Ammon's horn (tissue), 1 donor: ENCODE data around the gene ANKEF1.
"Not testable (repeated sequence)": the region's sequence is repeated elsewhere in the genome, so short reads cannot be mapped to it uniquely, and the experiment has no call there.

Experiments used
- DNase-seq: peaks from one replicate; pipeline ENCODE4 v3.0.0-alpha.2; 2016; ENCODE audit warnings: low spot score

Gene ANKEF1

DNA sequence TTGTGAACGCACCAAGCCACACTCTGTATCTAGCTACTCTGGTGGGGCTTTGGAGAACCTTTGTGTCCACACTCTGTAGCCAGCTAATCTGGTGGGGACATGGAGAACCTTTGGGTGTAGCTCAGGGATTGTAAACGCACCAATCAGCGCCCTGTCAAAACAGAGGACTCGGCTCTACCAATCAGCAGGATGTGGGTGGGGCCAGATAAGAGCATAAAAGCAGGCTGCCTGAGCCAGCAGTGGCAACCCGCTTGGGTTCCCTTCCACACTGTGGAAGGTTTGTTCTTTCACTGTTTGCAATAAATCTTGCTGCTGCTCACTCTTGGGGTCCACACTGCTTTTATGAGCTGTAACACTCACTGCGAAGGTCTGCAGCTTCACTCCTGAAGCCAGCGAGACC, 2.5 kb upstream of the ANKEF1 start:
- DNase-seq = not testable (repeated sequence)

DNA sequence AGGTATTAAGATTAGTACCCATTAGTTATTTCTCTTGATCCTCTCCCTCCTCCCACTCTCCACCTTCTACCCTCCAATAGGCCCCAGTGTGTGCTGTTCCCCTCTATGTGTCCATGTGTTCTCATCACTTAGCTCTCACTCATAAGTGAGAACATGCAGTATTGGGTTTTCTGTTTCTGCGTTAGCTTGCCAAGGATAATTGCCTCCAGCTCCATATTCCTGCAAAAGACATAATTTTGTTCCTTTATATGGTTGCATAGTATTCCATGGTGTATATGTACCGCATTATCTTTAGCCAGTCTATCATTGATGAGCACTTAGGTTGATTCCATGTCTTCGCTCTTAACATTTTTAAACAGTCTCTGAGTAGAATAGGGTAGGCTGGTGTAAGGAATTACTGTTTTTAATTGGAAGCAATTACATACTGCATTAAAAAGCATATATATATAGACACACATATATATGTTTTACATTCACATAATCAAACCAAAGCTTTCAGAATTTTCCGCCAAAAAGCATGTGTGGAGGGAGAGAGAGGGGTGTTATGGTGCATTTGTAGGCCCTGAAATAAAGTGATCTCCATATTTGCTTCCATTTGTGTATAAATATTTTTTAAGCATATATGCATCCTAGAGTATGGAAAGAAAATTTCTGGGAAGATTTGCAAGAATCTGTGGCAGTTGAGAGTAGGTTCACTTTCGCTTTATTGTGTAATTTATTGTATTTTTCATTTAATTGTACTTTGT, 709 bp upstream of the ANKEF1 start:
- no peak for DNase-seq

DNA sequence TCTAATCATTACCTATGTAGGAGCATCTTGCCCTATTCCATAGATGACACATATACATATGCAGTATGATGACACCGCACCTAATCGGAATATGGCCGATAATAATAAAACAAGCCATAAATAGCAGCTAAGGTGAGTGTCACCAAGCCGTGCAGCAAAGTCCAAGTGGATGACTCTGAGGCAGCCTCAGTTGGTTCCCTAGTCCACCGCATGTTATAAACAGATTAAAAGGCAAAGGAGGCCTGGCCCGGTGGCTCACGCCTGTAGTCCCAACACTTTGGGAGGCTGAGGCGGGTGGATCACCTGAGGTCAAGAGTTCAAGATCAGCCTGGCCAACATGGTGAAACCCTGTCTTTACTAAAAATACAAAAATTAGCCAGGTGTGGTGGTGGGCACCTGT, 1.5 kb downstream of the ANKEF1 start:
- DNase-seq = not testable (repeated sequence)

DNA sequence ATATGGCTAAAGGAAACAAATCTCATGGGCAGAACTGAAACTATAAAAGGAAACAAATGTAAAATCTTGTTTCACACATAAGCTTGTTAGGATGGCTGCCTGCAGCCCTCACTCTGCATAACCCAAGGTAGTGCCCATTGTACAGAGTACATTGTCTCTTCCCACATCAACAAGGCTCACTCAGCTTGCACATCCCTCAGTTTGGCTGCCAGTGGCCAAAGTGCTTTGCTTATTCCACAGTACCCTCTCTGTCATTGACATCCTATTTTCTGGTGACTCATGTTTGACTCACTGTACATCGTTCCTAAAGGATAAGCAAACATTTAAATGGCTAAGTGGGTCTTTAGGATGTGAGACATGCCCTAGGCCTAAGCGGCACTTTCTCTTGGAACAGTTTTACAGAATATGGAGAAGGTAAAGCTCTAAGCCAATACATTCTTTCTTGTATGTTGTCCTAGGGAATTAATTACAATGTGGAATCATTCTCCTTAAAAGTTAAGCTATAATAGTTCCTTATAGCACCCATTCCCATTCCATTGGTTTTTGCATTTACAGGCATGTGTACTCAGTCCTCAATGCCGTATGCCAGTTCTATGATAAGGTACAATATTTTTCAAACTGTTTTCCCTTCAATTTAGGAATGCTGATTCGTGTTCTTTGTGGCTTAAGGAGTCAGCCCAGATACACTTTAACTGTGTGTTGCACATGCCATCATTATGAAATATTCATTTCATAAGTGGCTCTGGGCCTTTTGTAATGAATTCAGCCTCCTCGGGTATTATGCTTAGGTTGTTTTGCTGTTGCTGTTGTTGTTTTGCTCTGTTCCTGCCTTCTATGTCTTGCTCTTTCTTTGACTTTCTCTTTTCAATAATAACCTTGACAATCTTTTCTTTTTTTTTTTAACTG, 5.5 kb downstream of the ANKEF1 start:
- DNase-seq = no peak

DNA sequence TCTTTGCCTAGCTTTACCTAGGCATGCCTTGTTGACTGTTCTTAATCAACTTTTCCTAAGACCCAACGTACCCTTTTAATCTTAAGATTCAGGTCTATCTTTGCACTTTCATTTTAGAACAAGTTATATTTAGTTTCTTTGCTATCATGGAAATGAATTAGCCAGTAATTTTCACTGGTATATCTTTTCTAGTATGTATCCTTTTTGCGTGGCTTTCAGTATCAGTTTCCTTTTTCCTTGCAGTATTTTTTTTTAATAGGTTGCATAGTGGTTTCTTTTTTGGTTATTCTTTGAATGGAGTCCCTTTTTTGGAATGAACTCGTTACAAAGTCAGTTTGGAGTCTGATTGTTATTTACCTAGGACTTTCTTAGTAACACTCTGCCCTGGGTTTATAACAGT, 7.3 kb downstream of the ANKEF1 start:
- no peak for DNase-seq

DNA sequence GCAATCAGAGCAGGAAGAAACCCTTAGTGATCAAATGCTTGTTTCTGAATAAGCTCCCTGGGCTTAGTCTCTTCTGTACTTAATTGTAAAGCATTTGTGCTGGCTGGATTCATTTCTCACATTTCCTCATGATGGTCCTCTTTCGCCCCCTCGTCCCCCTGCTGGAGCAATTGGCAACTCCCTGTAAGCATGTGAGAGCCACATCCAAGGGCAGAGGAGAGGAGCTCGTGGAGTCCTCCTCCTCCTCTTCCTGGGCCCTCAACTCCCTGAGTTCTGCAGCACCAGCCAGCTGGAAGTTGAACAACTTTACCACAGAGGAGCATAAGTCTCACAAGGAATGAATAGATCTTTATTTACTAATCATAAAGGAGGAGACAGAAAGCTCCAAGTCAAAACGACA, 12.6 kb downstream of the ANKEF1 start:
- DNase-seq = no peak

DNA sequence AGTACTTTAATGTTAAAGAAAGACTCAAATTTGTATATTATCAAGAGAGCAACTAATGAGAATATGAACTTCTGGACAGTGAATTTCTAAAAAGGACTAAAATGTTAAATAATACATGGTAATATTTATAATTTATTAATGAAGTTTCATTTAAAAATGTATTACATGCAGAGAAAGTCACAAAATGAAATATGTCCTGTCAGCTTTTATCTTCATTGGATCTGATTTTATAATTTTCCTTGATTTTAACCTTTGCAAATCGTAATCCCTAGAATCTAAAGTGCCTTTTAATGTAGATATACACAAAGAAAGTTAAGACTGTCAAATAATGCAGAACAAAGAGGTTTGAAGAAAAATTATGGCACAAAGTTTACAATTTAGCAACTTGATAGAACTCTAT, 16.4 kb downstream of the ANKEF1 start:
- DNase-seq = no peak

DNA sequence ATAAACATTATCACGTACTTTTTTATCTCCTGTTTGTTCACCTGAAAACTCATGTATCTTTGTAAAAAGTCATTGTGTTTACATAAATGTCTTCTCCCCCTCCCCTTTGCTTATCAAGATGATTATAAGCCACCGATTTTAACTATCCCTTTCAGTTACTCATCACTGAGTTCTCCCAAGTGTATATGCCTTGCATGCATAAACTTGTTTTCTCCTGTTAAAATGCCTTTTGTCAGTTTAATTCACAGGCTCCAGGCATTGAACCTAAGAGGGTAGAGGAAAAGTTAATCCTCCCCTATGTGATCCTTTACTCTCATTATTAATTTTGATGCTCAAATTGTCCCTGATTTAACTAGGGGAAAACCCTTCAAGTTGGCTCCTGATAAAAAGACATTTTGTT, 24.2 kb downstream of the ANKEF1 start:
- no peak for DNase-seq

DNA sequence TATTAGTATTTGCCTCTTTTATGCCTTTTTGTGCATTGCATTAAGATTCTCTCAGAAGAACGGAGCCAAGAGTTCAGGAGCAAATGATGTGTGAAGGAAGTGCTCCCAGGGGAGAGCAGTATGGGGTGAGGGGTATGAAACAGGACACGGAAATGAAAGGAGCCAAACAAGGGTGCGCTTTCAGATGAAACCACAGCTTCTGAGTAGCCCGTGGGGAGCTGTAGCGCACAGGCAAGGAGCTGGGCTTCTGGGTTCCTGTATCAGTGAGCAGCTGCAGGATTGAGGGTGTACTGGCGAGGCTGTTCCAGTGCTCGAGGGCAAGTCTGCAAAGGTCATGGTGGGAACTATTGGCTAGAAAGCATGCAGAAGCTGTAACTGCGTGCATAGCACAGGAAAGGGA, 25.4 kb downstream of the ANKEF1 start:
- DNase-seq = no peak

DNA sequence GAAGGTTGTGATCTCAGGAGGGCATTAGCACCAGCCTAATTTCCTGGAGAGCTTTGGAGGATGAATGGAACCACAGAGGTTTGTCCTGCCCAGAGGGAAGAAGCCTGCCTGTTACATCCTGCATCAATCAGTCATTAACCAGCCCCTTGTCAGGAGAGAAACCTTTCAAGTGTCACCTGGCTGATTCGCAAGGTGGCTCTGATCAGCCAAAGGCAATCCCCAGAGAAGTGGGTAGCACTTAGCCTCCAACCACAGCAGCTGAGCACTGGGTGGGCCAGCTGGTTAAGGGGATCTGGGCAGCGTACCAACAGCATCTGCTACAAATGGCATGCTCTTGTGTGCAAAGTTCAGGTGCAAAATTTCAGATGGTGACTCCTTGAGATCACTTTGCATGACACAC, 26.9 kb downstream of the ANKEF1 start:
- no peak for DNase-seq

DNA sequence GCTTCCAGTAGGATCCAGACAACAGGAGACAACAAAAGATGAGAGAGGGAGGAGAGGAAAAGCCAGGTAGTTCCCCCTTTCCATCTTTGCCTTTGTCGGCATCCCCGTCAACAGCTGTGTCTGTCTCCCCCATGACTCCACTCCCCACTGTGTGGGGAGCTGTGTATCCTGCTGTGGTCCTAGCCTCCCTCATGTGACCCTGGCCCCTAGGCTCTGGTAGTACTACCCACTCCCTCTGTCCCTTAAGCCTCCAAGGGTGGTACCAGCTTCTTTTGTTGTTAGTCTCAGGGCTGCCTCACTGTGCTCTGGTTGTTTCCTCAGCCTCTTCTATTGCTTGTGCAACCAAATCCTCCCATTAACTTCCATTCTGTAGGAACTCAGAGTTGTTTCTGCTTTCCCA, 28.7 kb downstream of the ANKEF1 start:
- DNase-seq = no peak

DNA sequence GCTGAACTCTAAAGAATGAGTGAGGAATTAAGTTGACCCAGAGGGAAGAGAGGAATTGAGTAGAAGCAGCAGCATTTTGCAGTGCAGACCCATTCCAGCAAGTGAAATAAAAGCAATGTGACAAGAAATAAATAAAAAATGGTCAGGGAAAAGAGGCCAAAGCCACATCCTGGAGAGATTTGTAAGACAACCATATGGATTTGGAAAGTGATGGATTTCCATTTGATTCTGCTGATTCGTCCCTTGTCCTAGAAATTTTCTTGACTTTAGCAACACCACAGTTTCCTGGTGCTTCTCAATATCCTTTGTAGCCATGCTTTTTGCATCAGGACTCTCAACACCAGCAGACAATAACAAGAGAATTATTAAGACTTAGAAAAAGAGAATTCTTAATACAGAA, 29.8 kb downstream of the ANKEF1 start:
- DNase-seq = no peak

DNA sequence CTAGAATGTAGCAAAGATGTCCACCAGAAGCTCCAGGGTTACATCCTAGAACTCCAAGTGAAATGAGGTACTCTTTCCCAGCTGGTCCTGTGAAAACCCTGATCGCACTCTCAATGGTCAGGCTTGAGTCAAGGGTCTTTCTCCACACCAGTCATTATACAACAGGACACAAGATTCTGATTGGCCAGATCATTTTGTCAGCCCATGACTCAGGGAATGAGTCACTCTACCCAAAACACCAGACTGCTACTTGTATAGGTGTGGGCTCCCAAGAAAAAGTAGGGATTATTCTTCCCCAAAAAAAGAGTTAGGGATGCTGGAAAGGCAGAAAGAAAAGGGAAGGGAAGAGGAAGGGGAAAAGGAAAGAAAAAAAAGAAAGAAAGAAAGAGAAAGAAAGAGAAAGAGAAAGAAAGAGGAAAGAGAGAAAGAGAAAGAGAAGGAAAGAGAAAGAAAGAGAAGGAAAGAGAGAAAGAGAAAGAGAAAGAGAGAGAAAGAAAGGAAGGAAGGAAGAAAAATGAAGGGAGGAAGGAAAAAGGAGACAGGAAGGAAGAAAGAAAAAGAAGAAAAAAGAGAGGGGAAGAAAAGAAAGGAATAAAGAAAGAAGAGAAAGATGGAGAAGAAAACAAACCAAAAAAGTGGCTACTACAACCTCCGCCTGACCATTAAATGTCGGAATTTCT, 30.5 kb downstream of the ANKEF1 start:
- DNase-seq = no peak

DNA sequence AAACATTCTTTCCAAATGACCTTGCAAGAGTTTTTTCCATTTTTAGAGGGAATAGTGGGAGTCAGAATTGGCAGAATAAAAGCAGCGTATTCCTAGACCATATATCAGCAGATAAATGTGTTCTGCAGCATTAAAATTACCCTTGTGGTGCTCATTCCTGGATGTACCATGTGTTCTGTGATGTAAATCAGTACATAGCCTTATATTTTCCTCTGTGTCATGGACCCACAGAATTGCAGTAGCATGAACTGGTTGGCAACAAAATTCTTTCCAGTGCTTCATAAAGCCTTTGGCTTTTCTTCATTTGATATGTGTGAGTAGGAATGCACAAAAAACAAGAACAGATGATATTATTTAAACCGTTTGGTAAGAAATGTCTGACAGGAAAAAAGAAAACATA, 32.5 kb downstream of the ANKEF1 start:
- no peak for DNase-seq

DNA sequence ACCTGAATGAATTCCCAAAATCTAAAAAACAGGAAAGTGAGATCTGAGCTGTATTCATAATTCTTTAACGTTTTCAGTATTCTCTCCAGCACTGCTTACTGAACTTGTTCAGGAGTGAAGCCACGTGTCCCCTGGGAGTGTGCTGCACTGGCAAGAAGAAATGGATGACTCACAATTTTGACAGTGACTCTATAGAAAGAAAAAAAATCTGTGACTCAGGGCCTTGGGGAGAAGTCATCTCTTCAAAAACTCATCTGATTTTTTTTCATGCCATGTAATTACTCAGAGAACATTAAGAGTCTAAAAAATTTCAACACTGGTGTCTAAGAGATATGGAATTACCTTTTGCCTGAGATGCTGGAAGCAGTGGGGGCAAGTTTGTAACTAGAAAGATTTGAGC, 39.7 kb downstream of the ANKEF1 start:
- peak; percentile 47 for DNase-seq

DNA sequence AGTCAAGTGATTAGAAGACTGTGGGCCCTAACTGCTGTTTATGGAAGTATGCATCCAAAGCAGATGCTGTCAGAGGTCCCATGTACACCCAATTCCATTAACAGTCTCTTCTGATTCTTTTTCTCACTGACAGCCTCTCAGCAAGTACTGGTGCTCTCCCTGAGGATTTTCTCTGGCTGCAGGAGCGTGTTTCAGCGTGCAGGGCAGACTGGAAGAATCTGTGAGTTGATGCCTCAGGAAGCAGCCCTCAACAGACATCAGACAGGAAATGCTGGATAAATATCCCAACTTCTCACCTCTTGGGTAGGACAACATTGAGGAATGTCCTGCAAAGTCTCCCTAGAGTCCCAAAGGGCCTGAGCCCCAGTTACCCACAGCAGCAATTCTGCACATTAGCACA, 40.8 kb downstream of the ANKEF1 start:
- DNase-seq = no peak

DNA sequence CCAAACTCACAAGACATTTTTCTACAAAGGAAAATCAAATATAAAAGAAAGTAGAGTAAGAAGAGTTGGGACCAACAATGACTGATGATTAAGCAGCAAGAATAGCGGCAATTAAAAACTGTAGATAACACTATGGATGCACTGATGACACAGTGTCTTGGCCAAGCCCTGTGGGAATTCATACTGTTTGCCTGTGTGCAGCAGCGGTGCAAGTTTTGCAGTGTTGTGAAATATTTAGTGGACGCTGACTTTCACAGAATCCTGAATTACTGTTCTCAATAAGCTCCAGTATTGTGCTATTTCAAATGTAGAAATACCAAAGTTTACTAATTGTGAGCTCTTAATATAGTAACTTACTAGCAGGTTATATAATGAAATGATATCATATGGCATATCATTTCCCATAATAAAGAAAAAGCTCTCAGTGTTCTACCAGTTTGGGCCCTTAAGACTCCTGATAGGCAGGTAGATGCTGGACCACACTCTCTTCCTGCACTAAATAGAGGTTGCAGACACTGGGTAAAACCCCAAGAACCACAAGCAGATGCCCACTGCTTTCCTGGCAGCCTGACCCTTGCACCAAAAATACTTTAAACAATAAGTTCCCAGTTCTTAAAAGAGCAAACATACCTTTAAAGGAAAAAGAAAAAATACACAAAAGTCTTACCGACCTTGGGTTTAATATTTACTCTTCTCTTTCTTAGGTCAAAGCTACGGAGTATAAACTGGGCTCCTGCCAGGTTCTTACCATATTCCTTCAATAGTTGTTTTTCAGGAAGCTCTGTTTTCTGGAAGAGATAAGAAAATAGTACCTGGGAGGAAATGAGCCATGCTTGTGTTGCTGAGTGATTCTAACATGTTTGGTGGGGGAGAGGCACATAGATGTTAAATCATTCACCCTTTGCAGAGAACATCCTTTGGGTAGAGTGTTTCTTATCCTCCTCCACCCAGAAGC, 41.6 kb downstream of the ANKEF1 start:
- DNase-seq = no peak

DNA sequence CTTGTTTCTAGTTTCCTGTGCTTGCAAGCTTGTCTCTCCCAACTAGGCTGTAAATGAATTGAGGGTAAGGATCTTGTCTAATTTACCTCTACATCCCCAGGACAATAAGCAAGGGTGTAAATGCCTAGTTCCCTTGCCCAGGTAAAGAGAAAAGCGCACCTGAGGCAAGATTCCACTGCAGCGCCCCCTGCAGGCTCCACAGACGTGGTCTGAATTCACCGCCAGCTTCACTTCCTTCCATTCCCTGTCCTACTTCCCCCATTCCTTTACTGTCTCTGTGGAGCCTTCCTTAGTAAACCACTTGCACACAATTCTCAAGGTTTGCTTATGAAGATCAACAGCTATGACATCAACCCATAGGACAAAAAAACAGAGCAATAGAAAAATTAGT, 42.3 kb downstream of the ANKEF1 start:
- no peak for DNase-seq

DNA sequence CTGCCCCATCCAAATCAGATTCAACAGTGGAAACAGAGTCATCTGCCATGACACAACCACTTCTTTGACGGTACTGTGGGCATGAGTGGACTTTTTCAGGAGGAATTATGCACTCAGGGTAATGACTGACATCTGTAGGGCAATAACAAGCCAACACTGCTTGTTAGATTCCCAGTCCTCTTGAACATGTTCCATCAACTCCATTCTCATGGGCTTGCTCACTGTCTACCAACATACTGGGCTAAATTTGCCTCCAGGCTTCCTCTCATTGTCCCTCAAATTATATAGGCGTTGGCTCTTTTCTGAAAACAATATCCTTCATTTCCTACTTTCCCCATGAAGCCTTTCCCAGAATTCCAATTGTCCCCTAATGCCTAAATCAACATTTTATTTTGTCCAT, 43.1 kb downstream of the ANKEF1 start:
- no peak for DNase-seq

DNA sequence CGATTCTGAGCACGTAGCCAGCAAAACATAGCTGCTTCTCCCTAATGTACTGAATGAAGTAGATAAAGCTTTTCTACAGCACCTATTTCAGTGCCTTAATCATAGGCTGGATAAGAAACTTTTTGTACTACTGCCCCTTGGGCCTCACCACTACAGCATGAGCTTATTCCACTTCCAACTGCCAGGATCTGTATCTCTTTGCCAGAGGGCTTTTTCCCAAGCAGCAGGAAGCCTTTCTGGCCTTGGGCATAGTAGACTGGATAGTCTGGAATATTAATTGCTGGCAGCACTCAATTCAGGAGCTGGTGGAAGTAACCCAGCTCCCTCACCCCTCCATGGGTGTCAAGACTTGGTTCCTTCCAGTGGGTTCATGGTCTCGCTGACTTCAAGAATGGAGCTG, 43.6 kb downstream of the ANKEF1 start:
- no peak for DNase-seq

DNA sequence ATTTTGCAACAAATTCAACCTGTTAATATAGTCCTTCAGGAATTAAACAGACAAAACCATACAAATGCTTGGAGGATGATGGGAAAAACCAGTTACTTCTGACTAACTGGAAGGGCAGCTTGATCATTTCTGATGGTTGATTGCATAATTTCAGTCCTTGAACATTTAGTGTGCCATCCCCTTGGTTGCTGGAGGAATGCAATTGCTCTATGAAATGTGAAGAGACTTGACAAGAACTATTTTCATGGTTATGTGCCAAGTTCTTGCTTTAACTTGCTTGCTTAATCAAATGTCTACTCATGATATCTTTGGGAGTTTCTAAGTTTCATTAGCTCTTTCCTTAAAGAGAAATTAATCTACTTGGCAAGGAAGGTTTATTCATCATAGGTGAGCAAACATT, 45.2 kb downstream of the ANKEF1 start:
- DNase-seq = no peak

DNA sequence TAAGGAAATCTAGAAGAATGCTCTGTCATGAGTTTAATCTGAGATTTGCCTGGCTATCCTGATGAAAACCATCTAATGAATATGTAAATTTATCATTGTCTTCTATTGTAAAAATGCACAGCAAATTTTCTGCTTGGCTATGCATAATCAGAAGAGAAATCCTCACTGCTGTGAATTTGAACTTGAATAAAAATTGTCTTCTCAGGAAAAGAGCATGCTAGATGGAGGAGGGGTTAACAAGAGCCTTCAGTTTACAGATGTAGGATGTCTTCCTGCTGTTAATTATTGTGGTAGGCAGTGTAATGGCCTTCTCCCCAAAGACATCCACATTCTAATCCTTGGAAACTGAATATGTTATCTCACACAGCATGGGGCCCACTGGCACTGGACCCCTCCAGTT, 45.8 kb downstream of the ANKEF1 start:
- no peak for DNase-seq
